Retinal pigment epithelial cell (primary cell): ENCODE results near the gene ELF3.
"Not testable (repeated sequence)": the region's sequence is repeated elsewhere in the genome, so short reads cannot be mapped to it uniquely, and the experiment has no call there.

Source experiments
- DNase-seq: peaks from one replicate; pipeline ENCODE4 v3.0.0-alpha.2; 2010; ENCODE audit warnings: low read depth
- H3K4me3 ChIP-seq: 2 replicates; pipeline ENCODE4 v1.5.1; 2011; ENCODE audit warnings: mild to moderate bottlenecking, low read length, control low read depth, moderate library complexity
- TF ChIP-seq, protein P1 (sequence below): conservative IDR thresholded peaks from 2 replicates; pipeline ENCODE4 v1.5.1; 2011; ENCODE audit warnings: low read depth, low read length, control low read depth, inconsistent platforms

Gene ELF3

DNA sequence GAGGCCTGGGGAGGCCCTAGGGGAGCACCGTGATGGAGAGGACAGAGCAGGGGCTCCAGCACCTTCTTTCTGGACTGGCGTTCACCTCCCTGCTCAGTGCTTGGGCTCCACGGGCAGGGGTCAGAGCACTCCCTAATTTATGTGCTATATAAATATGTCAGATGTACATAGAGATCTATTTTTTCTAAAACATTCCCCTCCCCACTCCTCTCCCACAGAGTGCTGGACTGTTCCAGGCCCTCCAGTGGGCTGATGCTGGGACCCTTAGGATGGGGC, 5.2 kb downstream of the ELF3 start:
- no peak overlapping the region for H3K4me3 ChIP-seq
- no peak for DNase-seq
- TF ChIP-seq, protein P1, sequence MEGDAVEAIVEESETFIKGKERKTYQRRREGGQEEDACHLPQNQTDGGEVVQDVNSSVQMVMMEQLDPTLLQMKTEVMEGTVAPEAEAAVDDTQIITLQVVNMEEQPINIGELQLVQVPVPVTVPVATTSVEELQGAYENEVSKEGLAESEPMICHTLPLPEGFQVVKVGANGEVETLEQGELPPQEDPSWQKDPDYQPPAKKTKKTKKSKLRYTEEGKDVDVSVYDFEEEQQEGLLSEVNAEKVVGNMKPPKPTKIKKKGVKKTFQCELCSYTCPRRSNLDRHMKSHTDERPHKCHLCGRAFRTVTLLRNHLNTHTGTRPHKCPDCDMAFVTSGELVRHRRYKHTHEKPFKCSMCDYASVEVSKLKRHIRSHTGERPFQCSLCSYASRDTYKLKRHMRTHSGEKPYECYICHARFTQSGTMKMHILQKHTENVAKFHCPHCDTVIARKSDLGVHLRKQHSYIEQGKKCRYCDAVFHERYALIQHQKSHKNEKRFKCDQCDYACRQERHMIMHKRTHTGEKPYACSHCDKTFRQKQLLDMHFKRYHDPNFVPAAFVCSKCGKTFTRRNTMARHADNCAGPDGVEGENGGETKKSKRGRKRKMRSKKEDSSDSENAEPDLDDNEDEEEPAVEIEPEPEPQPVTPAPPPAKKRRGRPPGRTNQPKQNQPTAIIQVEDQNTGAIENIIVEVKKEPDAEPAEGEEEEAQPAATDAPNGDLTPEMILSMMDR = no peak

DNA sequence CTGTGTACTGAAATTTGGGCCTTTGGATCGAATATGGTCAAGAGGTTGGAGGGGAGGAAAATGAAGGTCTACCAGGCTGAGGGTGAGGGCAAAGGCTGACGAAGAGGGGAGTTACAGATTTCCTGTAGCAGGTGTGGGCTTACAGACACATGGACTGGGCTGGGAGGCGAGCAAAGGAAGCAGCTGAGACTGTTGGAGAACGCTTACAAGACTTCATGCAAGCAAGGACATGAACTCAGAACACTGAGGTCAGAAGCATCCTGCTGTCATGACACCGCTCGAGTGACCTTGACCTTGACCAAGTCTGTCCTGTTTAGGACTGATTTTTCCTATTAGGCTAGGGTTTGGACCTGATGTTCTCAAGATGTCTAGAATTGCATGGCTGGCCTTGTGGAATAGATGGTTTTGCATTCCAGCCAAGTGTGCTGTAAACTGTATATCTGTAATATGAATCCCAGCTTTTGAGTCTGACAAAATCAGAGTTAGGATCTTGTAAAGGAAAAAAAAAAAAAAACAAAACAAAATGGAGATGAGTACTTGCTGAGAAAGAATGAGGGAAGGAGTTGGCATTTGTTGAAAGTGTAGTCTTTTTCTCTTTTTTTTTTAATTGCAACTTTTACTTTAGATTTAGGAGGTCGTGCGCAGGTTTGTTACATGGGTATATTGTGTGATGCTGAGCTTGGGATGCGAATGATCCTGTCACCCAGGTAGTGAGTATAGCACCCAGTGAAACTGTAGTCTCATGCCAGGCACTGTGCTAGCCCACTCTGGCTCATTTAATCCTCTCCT, 5.8 kb downstream of the ELF3 start:
- TF ChIP-seq, protein P1 = no peak
- H3K4me3 ChIP-seq = no peak overlapping the region
- no peak for DNase-seq

DNA sequence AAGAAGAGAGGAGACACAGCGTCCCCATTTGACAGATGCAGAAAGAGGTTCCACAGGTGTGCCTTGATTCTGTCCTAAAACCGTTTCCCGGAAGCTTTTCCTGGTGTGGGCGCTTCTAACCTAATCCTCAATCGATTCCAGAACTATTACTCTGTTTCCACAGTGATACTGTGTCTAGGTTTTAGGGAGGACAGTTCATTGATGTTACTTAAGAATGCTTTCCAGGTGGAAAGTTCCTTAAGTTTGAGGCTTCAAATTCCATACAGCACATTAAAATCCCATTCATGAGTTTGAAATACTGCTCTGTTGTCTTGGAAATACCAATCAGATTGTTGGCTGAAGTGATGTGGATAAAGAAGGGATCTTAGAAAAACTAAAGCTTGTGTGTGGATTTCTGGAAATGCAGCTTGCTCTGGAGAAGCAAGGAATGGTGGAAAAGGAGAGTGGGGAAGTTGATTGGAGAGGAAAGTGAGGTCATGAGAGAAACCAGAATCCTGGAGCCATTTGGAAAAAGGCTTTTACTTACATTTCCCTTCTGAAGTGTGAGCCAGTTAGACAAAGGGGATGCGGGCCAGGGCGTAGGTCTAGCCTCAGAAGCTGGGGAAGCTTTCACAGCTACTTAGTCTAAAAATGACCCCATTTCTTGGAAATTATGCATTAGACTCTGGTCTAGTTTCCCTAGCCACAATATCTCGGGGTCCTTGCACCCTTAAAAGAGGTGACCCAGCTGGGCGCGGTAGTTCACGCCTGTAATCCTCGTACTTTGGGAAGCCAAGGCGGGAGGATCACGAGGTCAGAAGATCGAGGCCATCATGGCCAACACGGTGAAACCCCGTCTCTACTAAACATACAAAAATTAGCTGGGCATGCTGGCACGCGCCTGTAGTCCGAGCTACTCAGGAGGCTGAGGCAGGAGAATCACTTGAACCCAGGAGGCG, 6.7 kb downstream of the ELF3 start:
- H3K4me3 ChIP-seq = no peak overlapping the region
- DNase-seq = no peak
- TF ChIP-seq, protein P1 = no peak

DNA sequence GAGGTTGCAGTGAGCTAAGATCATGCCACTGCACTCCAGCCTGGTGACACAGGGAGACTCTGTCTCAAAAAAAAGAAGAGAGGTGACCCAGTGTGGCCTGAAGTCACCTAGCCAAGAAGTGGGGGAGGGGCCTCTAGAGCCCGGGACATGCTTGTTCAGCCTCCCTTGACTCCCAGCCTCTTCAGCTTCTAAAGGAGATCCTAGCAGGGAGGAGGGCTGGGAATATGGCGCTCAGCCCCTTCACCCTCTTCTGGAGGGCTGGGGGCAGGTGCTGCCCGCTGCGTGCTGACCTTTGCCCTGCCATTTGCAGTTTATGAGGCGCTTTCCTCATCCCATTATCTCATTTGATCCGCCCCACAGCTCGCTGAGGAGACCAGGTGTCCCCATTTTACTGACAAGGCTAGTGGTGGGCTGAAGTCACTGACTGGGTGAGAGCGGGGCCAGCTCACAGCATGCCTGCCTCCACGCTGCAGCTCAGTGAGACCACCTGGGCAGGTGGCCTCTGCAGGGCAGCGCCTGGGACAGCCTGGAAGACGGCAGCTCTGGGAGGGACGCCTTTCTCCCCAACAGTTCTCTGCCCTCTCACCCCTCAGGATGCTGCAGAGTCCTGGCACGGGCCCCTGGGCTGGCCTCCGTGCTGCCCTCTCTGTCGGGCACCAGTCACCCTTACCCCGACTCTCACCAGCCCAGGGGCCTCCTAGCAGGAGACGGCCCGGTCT, 7.5 kb downstream of the ELF3 start:
- TF ChIP-seq, protein P1 = no peak
- no peak for DNase-seq
- no peak overlapping the region for H3K4me3 ChIP-seq

DNA sequence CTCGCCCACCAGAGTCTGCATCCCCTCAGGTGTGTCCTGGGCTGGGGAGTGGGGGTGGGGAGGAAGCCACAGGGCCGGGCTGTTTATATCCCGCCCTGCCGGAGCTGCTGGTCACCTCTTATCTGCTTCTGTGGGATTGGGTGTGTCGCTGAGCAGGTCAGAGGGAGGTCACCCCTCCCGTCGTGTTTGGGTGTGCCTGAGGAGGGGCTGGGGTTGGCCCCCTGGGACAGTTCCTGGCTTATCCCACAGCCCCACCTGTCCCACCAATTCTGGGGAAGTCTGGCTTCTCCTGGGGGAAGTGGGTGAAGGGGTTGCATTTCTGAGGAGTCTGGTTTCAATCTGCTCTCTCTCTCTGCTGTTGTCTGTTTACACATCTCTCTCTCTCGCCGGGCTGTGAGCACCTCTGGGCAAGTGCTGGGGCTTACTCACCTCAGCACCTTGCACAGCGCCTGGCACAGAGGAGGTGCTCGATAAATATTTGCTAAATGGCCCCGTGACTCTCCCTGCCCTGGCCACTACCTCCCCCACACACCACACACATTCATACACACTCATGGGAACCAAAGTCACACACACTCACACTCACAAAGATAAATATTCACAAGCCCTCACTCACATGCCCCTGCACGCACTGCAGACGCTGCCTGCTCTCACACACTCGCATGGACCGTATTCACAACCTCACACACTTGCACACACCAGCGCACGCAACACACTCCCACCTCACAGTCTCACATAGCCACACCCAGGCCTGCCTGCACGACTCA, 8.3 kb downstream of the ELF3 start:
- TF ChIP-seq, protein P1 = no peak
- DNase-seq = no peak
- H3K4me3 ChIP-seq = no peak overlapping the region

DNA sequence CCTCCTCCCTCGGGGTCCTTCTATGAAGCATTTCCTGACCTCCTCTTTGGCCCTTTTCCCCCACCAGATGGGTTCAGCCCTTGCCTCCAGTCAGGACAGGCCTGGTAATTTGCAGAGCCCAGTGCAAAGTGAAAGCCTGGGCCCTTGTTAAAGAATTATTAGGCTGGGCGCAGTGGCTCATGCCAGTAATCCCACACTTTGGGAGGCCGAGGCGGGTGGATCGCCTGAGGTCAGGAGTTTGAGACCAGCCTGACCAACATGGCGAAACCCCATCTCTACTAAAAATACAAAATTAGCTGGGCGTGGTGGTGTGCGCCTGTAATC, 8.8 kb downstream of the ELF3 start:
- not testable (repeated sequence) for DNase-seq, H3K4me3 ChIP-seq

DNA sequence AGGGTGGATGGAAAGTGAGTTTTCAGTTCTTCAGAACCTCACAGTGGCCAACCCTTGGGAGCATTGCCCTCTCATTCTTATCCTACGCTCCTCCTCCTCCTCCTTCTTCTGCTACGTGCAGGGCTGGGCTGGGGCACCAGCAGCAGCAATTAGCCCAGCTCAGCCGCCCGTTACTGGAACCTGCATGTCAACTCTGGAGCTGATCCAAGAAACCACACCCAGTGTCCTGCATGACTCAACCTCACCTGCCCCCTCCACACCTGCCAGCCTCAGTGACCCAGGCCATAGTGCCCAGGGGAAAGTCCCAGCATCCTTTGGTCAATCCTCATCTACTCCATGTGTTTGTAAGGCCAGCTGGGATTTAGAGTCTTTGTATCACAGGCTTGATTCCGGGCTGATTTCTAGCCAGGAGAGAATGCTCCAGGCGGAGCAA, 12.6 kb downstream of the ELF3 start:
- no peak overlapping the region for H3K4me3 ChIP-seq
- no peak for DNase-seq
- TF ChIP-seq, protein P1 = no peak
